Hippocampal formation (tissue), 2 donors: ENCODE measurements around the gene CYSRT1.

ENCODE experiments used
- DNase-seq, 2 donors: peaks; one replicate each; lab custom pipeline; 2025; lab: John Stamatoyannopoulos, UW

Gene CYSRT1

DNA sequence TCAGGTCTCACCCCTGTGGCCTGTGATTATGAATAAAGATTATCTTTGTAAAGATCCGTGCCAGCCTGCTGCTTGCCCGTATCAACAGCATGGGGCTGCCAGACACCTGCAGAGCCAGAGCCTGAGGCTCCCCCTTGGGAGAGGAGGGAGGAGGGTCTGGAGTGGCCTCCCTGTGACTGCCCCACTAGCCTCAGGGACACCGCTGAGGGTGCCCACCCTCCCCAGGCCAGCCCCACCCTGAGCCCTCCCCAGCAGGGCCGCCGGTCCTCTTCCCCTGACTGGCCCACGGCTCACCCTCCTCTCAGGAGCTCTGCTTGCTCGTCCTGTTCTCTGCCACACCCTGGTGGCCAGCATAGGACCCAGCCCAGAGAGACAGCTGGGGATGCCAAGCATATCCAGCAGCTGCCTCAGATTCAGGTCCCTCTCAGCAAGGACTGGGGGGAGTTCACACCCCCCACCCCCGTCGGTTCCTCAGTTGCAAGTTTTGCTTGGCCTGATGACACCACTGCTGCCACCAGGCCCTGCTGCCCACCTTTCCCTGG lies 34.6 kb upstream of the CYSRT1 start:
- no peak for DNase-seq

DNA sequence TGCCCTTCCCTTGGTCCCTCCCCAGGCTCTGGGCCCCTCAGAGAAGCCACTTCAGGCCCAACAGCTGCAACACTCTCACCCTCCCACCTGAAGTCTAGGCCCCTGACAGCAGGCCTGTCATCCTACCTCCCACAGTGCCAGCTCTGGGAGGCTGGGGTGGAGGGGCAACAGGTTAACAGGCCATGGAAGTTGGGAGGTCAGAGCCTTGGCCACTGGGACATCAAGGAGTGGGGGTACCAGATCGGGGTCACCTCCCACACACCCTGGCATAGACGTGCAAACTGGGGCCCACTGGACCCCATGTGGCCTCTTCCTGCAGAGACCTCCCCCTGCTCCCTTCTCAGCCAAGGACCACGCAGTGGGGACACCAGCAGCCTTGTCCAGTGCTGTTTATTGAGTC lies 33.7 kb upstream of the CYSRT1 start:
- no peak for DNase-seq

DNA sequence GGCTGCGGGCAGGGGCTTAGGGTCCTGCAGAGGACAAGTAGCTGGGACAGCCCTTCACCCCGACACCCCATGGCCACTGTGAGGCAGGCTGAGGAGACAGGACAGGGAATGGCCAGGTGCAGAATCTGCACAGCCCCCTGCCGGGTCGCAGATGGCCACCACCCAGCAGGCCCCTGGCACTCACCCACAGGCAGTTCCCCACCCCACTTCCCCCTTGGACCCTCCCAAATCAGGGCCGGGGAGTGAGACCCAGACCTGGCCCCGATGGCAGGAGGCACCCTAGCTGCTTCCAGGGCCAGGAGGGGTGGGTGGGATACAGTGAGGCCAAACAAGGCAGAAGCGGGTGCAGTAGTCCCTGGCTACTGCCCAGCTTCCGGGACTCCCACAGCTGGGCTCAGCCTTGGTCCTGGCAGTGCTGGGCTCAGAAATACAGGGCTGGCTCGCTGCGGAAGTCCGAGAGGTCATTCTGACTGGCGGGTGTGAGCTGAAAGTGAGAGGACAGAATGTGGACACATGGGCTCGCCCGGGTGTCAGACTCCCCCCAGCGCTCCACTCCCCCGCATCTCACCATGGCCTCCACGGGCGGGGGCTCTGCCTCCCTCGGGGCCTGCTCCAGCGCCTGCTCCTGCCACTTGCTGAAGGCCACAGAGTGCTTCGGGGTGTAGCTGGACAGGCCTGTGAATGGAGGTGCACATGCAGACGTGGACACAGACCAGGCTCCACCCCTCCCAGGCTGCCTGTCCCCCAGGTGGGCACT lies 33.1 kb upstream of the CYSRT1 start:
- peak; percentile 57 to 74 for DNase-seq

DNA sequence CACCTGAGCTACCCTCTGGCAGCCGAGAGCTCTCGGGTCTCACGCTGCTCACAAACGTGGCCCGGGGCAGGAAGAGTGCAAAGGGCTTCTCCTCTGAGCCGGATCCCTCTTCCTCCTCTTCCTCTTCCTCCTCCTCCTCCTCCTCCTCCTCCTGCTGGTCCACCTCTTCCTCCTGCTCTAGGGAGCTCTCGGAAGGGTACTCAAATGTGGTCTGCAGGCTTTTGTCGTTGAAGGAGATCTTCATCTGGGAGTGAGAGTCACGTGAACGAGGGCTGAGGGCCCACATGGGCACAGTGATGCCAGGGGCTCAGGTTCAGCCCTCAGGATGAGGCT lies 32.6 kb upstream of the CYSRT1 start:
- DNase-seq = no peak

DNA sequence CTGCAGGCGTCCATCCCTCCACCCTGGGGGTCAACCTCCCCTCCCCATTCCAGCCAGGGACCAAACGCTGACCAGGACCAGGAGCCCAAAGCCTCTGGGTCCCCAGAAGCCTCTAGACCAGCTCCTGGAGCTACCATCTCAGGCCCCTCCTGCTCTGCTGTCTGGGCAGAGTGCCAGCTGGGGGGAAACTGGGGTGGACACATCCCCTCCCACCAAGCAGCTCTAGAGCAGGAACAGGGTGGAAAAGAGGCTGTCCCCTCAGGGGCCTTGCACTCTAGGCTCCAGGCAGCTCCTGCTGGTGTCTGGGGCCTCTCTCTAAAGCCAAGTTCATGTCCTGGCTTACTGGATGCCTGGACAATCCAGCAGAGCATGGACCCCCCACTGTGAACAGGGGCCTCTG lies 32.1 kb upstream of the CYSRT1 start:
- DNase-seq = no peak

DNA sequence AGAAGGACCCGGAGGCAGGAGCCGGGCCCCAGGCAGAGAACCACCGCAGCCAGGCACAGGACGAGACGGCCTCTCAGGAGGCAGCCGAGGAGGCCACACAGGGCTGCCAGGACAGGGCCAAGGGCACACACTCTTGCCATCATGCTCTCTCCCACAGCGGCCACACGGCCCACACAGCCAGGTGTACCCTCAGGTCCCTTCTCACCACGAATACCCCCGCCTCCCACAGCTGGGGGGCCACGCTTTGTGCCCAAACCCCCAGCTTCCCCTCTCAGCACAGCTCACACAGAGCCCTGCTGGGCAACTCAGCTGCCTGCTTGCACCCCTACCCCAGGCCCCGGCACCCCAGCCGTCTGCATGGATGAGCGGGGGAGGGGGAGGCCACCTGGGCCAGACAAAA lies 31.2 kb upstream of the CYSRT1 start:
- no peak for DNase-seq

DNA sequence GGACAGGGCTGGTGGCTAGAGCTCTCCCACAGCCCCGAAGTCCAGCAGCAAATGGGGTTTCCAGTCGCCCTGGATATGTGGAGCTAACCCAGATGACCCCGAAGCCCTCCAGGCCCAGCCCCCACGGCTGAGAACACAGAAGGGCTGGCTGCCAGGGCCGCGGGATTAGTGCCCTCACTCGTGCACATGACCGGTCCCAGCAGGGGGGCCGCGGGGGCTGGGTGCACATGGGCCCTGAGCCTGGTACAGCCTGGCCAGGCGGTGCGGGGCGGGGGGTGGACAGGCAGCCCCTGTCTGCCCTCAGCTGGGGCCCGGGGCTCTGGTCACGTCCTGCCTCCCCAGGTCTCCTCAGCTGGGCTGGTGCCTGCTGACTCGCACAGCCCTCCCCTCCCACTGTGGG lies 30.6 kb upstream of the CYSRT1 start:
- DNase-seq = peak; percentile 86 to 93

DNA sequence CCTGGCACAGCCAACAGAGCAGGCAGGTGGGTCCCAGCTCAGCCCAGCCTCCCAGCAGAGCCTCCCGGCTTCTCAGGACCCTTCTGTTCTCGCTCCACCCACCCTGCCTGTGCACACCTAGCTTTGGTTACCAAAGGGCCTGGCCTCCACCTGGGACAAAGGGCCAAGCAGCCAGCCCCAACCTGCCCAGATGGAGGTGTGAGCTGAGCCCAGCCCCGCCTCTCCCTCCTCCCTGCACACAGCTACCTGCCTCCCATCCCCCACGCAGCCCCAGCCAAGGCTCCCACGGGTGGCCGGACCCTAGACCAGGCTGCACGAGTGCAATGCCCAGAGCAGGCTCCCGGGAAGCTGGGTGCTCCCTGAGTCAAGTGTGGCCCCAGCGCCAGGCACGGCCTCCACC lies 30.1 kb upstream of the CYSRT1 start:
- no peak for DNase-seq

DNA sequence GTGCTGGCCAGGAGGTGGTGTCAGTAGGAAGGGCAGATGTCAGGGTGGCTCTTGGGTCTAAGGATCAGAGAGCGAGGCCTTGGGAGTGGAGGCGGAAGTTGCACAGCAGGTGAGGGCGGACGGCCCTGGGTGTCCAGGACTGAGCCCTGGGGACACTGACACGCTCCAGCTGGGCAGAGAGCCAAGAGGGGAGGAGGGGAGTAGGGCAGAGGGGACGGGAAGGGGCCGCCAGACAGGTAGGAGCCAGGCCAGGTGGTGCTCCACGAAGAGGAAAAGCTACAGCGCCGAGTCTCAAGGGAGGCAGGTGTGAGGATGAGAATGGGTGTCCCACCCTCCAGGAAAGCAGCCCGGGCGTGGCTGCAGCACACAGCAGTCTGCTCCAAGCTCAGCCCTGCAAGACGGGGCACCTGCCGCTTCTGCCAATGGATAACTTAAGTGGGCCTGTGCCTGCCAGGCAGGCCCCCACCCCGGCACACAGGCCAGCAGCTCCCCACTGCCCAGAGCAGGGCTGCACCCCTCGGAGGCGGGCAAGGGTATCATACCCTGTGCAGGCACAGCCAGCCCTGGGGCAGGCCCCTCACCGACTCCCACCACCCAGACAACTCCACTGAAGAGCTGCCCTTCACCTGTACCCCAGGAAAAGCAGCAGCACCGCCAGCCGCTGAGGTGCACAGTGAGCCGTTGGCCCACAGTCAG lies 29.3 kb upstream of the CYSRT1 start:
- no peak for DNase-seq

DNA sequence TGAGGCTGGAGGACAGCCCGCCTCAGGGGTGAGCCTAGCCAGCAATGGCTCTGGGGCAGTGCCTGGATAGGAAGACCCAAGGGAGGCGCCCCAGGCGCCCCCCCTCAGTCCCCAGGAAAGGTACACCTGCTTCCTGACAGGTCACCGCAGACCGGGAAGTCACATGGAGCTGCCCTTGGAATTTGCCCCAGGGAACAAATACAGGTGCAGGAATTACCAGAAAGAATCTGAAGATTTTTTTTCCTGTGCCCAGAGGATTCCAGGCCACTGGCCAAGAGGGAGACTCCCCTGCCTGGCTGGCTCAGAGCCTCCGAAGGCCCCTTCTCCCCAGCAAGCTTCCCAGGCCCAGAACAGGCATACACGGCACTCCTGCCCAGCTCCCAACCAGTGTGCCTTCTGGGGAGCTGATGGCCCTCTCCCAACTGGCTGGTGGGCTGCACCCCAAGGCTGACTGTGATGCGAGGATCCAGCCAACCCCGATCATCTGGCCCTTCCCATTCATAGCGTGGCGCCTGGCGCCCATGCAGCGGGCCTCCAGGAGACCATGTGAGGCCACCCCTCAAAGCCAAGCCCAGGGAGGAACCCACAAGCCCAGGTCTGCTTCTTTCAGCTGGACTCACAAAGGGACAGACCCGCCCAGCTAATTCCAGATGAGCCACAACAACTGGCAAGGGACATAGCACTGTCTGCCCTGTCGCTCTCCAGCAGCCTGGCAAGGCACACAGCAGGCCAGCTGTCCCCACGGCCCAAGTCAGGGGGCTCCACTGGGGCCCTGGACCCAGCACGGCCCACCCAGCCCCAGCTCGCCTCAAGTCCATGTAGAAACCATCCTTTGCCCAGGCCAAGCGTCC lies 26.7 kb upstream of the CYSRT1 start:
- no peak for DNase-seq

DNA sequence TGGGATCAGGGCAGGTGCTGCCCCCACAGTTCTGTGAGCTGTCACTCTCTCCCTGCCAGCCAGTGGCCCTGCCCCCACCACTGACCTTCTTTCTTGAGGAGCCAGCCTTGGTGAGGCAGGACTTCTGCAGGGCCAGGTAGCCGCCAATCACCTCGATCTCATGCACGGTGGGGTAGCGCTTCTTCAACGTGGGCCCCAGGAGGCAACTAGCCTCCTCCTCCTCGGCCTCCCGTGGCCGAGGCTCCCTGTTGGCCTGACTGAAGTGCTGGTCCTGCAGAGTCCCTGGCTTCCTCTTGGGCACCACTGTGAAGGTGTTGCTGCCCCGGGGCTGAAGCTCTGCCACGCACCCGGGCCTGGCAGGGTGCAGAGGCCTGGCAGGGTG lies 26.1 kb upstream of the CYSRT1 start:
- no peak for DNase-seq

DNA sequence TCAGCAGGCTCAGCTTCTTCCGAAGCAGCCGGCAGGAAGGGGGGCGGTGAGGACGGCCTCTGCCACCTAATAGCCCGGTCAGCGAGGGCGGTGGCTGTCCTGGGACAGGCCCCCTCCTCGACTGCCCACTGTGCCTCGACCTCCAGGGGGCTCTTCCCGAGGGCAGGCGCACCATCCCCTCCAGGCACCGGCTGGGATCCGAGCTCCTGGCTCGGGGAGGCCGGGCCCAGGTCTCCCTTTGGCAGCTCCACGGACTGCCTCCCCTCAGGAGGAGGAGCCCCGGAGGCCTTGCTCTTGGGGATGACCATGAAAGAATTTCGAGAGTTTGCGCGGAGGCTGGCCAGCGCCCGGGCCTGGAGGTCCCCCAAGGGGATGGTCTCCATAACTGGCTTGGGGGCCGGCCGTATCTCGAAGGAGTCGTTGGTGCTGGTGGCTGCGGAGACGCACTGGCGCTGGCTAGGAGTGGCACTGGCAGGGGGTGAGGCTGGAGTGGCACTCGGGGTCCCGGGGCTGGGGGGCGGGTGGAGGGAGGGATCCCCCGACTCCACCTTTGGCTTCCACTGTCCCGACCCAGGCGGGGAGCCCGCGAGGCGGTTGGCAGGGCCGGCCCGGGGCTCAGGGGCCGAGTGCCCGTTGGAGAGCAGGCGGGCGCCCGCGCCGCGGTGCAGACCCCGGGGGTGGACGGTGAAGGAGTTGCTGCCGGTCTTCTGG lies 25.4 kb upstream of the CYSRT1 start:
- DNase-seq = no peak

DNA sequence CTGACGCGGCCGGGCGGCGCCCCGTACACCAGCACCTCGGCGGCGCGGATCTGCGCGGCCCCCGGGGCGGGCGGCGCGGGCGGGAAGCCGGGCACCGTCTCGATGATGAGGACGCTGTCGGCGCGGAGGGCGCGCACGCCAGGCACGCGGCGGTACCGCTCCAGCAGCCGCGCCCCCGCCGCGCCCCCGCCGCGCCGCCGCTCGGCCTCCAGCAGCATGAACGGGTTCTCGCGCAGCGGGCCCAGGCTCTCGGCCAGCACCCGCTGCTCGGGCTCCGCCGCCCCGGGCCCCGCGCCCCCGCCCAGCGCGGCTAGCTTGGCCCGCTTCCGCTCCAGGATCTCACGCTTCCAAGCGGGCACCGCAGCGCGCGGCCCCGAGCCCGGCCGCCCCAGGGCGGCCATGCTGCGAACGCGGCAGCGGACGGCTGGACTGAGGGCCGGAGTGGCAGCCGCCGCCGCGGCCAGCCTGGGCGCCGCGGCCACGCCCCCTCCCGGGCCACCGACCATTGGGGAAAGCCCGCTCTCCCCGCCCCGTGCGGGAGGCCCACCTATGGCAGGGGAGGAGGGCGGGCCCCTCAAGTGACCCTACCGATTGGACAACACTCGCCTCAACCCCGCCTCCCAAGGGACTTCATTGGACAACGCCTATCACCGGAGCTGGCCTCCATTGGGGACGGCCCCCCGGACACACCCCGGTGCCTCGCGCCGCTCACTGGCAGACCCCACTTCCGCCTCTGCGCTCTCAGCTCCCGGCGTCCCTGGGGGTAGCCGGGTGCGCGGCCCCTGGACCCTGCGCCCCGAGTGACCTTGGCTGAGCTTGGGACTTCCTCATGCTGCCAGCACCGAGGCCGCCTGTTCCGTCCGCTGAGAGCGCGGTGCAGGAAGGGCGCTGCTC lies 24.4 kb upstream of the CYSRT1 start, which contains the start of gene TPRN:
Gene TPRN (minus strand): TSS at position 431 of the 894 bp plus-strand sequence. CDS start 30 bp downstream, at position 401.
- peak; percentile 98 to 99 for DNase-seq

DNA sequence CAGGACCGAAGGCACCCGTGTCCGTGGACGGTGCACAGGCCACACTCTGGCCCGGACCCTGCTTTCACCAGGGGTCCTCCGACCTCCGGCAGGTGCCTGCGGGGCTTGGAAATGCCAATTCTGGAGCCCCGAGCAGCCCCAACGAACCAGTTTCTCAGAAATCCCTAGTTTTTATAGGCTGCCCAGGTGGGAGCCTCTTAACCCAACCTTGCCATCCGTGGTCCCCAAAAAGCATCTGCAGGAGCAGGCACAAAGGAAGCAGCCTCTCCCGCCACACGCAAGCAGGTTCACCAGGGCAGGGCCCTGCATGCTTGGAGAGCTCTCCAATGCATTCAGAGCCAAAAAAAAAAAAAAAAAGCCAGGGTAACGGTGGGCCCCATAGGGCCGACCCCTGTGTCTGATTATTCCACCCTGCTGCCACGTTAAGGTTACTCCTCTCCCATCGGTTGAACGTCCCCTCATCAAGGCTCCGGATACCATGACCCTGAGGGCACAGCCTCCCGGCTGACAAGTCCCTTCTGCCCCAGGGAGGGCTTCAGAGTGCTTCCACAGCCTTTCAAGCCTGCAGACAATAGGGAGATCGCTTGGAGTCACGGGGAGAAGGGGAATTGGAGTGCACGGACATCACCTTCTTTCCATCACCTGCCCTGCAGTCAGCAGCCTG lies 23.6 kb upstream of the CYSRT1 start:
- no peak for DNase-seq

DNA sequence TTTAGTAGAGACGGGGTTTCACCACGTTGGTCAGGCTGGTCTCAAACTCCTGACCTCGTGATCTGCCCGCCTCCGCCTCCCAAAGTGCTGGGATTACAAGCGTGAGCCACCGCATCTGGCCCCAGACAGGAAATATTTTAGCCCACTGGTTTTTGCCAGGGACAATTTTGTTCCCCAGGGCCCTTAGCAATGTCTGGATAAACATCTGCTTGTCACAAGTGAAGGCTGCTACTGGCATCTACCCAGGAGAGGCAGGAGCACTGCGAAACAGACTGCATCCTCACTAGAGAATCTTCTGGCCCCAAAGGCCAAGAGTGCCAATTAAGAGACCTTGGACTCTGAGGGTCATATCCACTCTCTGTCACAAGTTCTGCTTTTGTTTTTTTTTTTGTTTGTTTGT lies 22.0 kb upstream of the CYSRT1 start:
- DNase-seq = no peak

DNA sequence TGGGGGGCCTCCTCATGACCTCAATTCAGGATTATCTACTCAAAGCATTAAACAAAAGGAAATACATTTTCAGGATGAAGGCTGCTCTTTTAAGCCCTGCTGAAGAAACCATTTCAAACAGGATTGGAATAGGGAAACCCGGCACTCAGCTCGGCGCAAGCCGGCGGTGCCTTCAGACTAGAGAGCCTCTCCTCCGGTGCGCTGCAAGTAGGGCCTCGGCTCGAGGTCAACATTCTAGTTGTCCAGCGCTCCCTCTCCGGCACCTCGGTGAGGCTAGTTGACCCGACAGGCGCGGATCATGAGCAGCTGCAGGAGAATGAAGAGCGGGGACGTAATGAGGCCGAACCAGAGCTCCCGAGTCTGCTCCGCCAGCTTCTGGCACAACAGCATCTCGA lies 20.2 kb upstream of the CYSRT1 start:
- no peak for DNase-seq

DNA sequence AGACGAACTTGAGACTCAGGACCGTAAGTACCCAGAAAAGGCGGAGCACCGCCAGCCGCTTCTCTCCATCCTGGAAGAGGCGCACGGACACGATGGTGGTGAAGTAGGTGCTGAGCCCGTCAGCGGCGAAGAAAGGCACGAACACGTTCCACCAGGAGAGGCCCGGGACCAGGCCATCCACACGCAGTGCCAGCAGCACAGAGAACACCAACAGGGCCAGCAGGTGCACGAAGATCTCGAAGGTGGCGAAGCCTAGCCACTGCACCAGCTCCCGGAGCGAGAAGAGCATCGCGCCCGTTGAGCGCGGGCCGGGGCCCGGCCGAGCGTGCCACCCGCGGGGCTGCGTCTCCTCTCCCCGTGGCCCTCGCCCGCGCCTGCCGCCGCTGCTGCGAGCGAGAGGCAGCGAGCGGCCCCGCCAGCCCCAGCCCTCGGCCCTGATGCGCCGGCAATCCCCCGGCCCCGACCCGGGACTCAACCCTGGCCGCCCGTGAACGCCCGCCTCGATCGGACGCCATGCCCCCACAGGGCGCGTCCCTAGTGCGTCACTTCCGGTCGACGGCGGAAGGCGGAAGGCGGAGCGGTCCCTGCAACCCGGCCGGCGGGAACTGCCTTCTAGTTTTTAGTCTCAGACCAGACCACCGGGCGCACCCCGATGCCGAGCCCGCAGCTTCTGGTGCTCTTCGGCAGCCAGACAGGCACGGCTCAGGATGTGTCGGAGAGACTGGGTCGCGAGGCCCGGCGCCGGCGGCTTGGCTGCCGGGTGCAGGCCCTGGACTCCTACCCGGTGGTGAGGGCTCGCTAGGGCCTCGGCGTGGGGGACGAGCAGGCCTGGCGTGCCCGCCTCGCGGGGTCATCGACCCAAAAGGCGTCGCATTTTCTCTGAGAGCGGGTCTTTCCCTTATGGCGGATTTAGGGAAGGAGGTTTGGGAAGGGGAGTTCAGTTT lies 19.6 kb upstream of the CYSRT1 start, which contains the start of the genes NDOR1 and TMEM203:
Gene NDOR1 (plus strand): TSS at position 575 of the 944 bp plus-strand sequence. CDS start 78 bp downstream, at position 653.
Gene TMEM203 (minus strand): TSS at position 523 of the 944 bp plus-strand sequence. CDS start 234 bp downstream, at position 289.
- peak; percentile 73 to 90 for DNase-seq

DNA sequence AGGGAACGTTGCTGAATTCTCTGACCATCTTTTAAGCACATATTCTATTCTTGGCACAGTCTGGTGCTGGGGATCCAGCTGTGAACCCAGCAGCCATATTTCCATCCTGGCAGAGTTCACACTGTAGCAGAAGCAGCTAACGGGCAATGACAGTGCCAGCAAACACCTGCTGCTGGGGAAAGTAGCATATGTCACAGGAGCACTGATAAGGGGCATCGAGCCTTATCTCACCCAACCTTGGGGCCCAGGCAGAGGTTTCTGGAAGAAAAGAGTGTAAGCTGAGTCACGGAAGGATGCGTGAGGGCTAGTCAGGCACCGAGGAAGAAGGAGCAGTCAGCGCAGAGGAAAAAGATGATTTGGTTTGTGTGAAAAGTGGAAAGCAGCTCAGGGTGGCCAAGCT lies 18.4 kb upstream of the CYSRT1 start:
- DNase-seq = no peak

DNA sequence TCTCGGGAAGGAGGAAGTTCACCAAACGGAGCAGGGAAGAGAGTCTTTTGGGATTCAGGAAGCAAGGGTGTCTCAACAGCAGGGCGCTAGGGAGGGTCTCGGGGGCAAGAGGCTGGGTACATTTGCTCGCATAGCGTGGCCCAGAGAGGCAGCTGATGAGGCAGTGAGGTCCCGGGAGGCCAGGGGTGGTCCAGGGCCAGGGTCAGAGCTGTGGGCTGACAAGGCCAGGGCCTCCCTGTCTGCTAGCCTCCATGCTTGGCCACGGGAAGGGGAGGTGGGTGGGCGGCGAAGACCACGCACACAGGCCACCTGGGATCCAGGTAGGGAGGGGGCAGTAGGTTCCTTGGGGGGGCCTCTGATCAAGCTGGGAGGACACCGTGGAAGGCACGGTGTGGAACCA lies 13.4 kb upstream of the CYSRT1 start:
- no peak for DNase-seq
